ENCODE measurements around the gene ZNF211. TPM values are rescaled to one million over a fixed set of nuclear protein-coding genes. Genes with fewer than 3 reads are reported as not detected.

ZNF211 gene
- total and polyA plus RNA-seq, 9 of the 15 experiments (the other 6 are each of a cell fraction or from before 2014, with no cell fraction given), result 1.3 to 11.6 (median 4.5) TPM

DNA sequence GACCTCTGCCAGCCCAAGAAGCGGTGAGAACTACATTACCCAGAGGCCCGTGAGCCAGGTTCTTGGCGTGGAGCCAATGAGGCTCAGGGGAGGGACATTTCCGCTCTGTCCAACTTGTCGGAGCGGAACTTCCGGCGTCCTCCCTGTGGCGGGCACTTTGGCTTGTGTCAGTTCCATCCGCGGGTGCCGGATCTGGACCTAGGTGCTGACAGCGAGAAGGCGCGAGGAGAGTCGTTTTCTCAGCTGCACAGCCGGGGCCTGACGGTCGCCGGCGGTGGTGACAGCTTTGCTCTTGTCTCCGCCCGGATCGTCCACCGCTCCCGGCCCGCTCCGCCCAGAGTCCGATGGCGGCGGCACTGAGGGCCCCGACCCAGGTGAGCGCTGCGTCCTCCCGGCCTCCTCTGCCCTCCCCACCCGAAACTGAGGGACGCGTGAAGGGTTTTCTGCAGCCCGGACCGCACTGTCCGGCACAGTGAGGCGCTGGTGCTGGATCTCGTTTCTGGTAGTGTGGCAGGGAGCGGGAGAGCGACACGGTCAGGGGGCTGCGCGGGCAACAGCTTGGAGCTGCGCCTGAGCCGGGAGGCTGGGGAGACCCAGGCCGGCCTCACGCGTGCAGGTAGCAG lies 33.1 kb upstream of the ZNF211 start, which contains the start of gene ZNF530 (continued):
- TF ChIP-seq, protein P1, sequence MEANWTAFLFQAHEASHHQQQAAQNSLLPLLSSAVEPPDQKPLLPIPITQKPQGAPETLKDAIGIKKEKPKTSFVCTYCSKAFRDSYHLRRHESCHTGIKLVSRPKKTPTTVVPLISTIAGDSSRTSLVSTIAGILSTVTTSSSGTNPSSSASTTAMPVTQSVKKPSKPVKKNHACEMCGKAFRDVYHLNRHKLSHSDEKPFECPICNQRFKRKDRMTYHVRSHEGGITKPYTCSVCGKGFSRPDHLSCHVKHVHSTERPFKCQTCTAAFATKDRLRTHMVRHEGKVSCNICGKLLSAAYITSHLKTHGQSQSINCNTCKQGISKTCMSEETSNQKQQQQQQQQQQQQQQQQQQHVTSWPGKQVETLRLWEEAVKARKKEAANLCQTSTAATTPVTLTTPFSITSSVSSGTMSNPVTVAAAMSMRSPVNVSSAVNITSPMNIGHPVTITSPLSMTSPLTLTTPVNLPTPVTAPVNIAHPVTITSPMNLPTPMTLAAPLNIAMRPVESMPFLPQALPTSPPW (CRISPR knock-in tag; IDR thresholded peaks at IDR 0.05), result peak; percentile 62
- TF ChIP-seq RBM25 (IDR thresholded peaks at IDR 0.05; ENCODE audit: low read depth, low read length, severe bottlenecking), result no peak
- TF ChIP-seq ESRRB (CRISPR knock-in tag; IDR thresholded peaks at IDR 0.05; ENCODE audit: borderline replicate concordance), result no peak
- no peak for TF ChIP-seq MXI1 (IDR thresholded peaks at IDR 0.05; ENCODE audit: low read depth, low read length)
- no peak for TF ChIP-seq ZNF507 (tag; conservative IDR thresholded peaks at IDR 0.05)
- TF ChIP-seq NELFE (IDR thresholded peaks at IDR 0.05; ENCODE audit: insufficient read depth, insufficient read length), result no peak
- peak; percentile 76 to 80 for TF ChIP-seq SIX5 (IDR thresholded peaks at IDR 0.05; ENCODE audit: borderline replicate concordance in 1 of 2, insufficient read depth in 1 of 2, low read depth in 1 of 2, low read length in 2 of 2)
- TF ChIP-seq HOXB6 (CRISPR knock-in tag; IDR thresholded peaks at IDR 0.05; ENCODE audit: borderline replicate concordance), result no peak
- TF ChIP-seq TEAD4 (IDR thresholded peaks at IDR 0.05; ENCODE audit: low read length), result no peak
- no peak for TF ChIP-seq TEAD4 (CRISPR knock-in tag; IDR thresholded peaks at IDR 0.05; ENCODE audit: borderline replicate concordance)
- TF ChIP-seq RBM17 (IDR thresholded peaks at IDR 0.05; ENCODE audit: borderline replicate concordance, low read depth, low read length), result no peak
- TF ChIP-seq CBX2 (IDR thresholded peaks at IDR 0.05; ENCODE audit: insufficient read depth, low read length, poor library complexity, severe bottlenecking), result no peak
- no peak for TF ChIP-seq HNRNPLL (IDR thresholded peaks at IDR 0.05; ENCODE audit: low read depth, low read length, poor library complexity, severe bottlenecking)
- TF ChIP-seq CAMTA2 (CRISPR knock-in tag; conservative IDR thresholded peaks at IDR 0.05), result no peak
- no peak for TF ChIP-seq PML (IDR thresholded peaks at IDR 0.05; ENCODE audit: low read length)
- TF ChIP-seq FOXK2 (conservative IDR thresholded peaks at IDR 0.05 in 1 of 2, IDR thresholded peaks at IDR 0.05 in 1 of 2; ENCODE audit: low read depth in 2 of 2), result 0 out of 4 replicates have a peak, but pooled peaks have one; percentile 14 to 25
- TF ChIP-seq HNRNPH1 (optimal IDR thresholded peaks at IDR 0.05; ENCODE audit: low read depth, low read length), result no peak
- no peak for TF ChIP-seq BRCA1 (IDR thresholded peaks at IDR 0.05)
- TF ChIP-seq BRCA1 (CRISPR knock-in tag; IDR thresholded peaks at IDR 0.05), result no peak
- no peak for TF ChIP-seq PCBP1 (IDR thresholded peaks at IDR 0.05; ENCODE audit: low read depth, low read length, poor library complexity, severe bottlenecking)
- TF ChIP-seq EZH2 (IDR thresholded peaks at IDR 0.05; ENCODE audit: borderline replicate concordance, low read depth, low read length), result no peak
- no peak for TF ChIP-seq ZNF146 (CRISPR knock-in tag; IDR thresholded peaks at IDR 0.05; ENCODE audit: unreplicated experiment)
- no peak for TF ChIP-seq NCOA4 (IDR thresholded peaks at IDR 0.05; ENCODE audit: partially characterized antibody)
- peak in 1 of 2 experiments; percentile 44; a peak in 1 of 4 replicates for TF ChIP-seq KDM4B (IDR thresholded peaks at IDR 0.05; ENCODE audit: borderline replicate concordance in 2 of 2, low read depth in 1 of 2)
- TF ChIP-seq RBM34 (IDR thresholded peaks at IDR 0.05; ENCODE audit: borderline replicate concordance, insufficient read depth, low read length), result no peak
- TF ChIP-seq ZKSCAN1 (IDR thresholded peaks at IDR 0.05; ENCODE audit: low read depth, low read length), result no peak
- peak; percentile 66 for TF ChIP-seq RBBP5 (IDR thresholded peaks at IDR 0.05; ENCODE audit: borderline replicate concordance, insufficient read depth, low read length, poor library complexity, severe bottlenecking)

Measured in K562 (cell line).